CD14-positive monocyte (primary cell): ENCODE results near the gene PRRC2A. TPM values are rescaled to one million over a fixed set of nuclear protein-coding genes. Genes with fewer than 3 reads are reported as not detected.
A peak's percentile ranks its signal among the peaks of the same experiment; 100 is the strongest.

Experiments used
- DNase-seq, 3 donors: peaks; one replicate each; pipeline ENCODE4 v3.0.0-alpha.2; 2011 to 2022
- H2AFZ ChIP-seq: 2 replicates; pipeline ENCODE4 v1.6.0; 2012; ENCODE audit warnings: mild to moderate bottlenecking, low read depth, low read length, inconsistent platforms; ENCODE audit not compliant: insufficient read depth, poor library complexity, severe bottlenecking
- H3K27ac ChIP-seq, 2 donors: 1 replicate in 1 of 2; 2 replicates in 1 of 2; pipeline ENCODE4 v1.5.1; 2012 to 2013; ENCODE audit warnings: low read length in 2 of 2, control low read depth in 1 of 2, inconsistent platforms in 1 of 2, low read depth in 1 of 2, mild to moderate bottlenecking in 1 of 2
- H3K27me3 ChIP-seq, 2 donors: one replicate each; pipeline versions ENCODE4 v1.6.0 to v1.6.1; 2011 to 2013; ENCODE audit warnings: low read length in 2 of 2; ENCODE audit not compliant: control insufficient read depth in 2 of 2, insufficient read depth in 2 of 2
- H3K36me3 ChIP-seq, 2 donors: replicated peaks in 1 of 2; 1 replicate in 1 of 2; 2 replicates in 1 of 2; pipeline versions ENCODE4 v1.5.1 to v1.6.1; 2012 to 2013; ENCODE audit warnings: low read length in 2 of 2, control low read depth in 1 of 2, inconsistent platforms in 1 of 2, mild to moderate bottlenecking in 1 of 2; ENCODE audit not compliant: insufficient read depth in 2 of 2, control insufficient read depth in 1 of 2
- H3K4me1 ChIP-seq, 2 donors: 1 replicate in 1 of 2; 2 replicates in 1 of 2; pipeline versions ENCODE4 v1.5.1 to v1.6.1; 2012 to 2013; ENCODE audit warnings: low read length in 2 of 2, control low read depth in 1 of 2, inconsistent platforms in 1 of 2, mild to moderate bottlenecking in 1 of 2, moderate library complexity in 1 of 2; ENCODE audit not compliant: insufficient read depth in 2 of 2, control insufficient read depth in 1 of 2
- H3K4me2 ChIP-seq: replicated peaks from 2 replicates; pipeline ENCODE3; 2012; ENCODE audit warnings: low read length, moderate library complexity, mild to moderate bottlenecking; ENCODE audit not compliant: poor library complexity, severe bottlenecking; ENCODE audit errors: extremely low read depth
- H3K4me3 ChIP-seq, 3 experiments: fragments of 200-600 bp in 1 of 3; sonication (generic) in 1 of 3; replicated peaks in 1 of 3; 1 replicate in 2 of 3; 2 replicates in 1 of 3; pipeline ENCODE4 v1.5.1; 2011 to 2013; ENCODE audit warnings: low read length in 3 of 3, mild to moderate bottlenecking in 3 of 3, control low read depth in 2 of 3, low read depth in 2 of 3, inconsistent platforms in 1 of 3, moderate library complexity in 1 of 3
- H3K79me2 ChIP-seq: 2 replicates; pipeline ENCODE4 v1.6.0; 2012; ENCODE audit warnings: mild to moderate bottlenecking, control low read depth, inconsistent platforms, low read length, moderate library complexity; ENCODE audit not compliant: insufficient read depth
- H3K9ac ChIP-seq: 2 replicates; pipeline ENCODE4 v1.6.0; 2017; ENCODE audit warnings: low read length, mild to moderate bottlenecking; ENCODE audit not compliant: insufficient read depth, poor library complexity, severe bottlenecking
- H3K9me3 ChIP-seq, 2 donors: replicated peaks in 1 of 2; 1 replicate in 1 of 2; 2 replicates in 1 of 2; pipeline versions ENCODE4 v1.5.1 to v1.6.1; 2012 to 2013; ENCODE audit warnings: low read length in 2 of 2, control low read depth in 1 of 2; ENCODE audit not compliant: control insufficient read depth in 1 of 2, insufficient read depth in 1 of 2
- H4K20me1 ChIP-seq: 2 replicates; pipeline ENCODE4 v1.6.0; 2012; ENCODE audit warnings: mild to moderate bottlenecking, low read length, control low read depth, moderate library complexity; ENCODE audit not compliant: insufficient read depth
- H3K27ac Mint-ChIP-seq, 7 donors: one replicate each; pipeline ENCODE4 v1.8.0; 2020; ENCODE audit warnings: mild to moderate bottlenecking in 7 of 7, mixed read lengths in 7 of 7, moderate library complexity in 6 of 7, inconsistent platforms in 2 of 7
- H3K27me3 Mint-ChIP-seq, 3 donors: one replicate each; pipeline ENCODE4 v1.8.0; 2021 to 2022; ENCODE audit warnings: low read depth in 3 of 3, mild to moderate bottlenecking in 3 of 3, mixed read lengths in 3 of 3, moderate library complexity in 3 of 3, inconsistent platforms in 1 of 3
- H3K36me3 Mint-ChIP-seq, 2 donors: one replicate each; pipeline ENCODE4 v1.8.0; 2020; ENCODE audit warnings: mixed read lengths in 2 of 2, inconsistent platforms in 1 of 2, mild to moderate bottlenecking in 1 of 2
- H3K4me1 Mint-ChIP-seq: one replicate; pipeline ENCODE4 v1.8.0; 2020; ENCODE audit warnings: mild to moderate bottlenecking, mixed read lengths
- H3K4me3 Mint-ChIP-seq, 2 donors: one replicate each; pipeline ENCODE4 v1.8.0; 2020; ENCODE audit warnings: mild to moderate bottlenecking in 2 of 2, mixed read lengths in 2 of 2, moderate library complexity in 1 of 2
- H3K9me3 Mint-ChIP-seq, 7 donors: one replicate each; pipeline ENCODE4 v1.8.0; 2020 to 2022; ENCODE audit warnings: mixed read lengths in 7 of 7, mild to moderate bottlenecking in 6 of 7, moderate library complexity in 6 of 7, inconsistent platforms in 2 of 7
- WGBS: methylation state at CpG from one replicate; pipeline ENCODE4 v1.1.5; 2013; ENCODE audit warnings: missing lambda C conversion rate; ENCODE audit not compliant: insufficient coverage; 5-methylcytosine and 5-hydroxymethylcytosine counted together
- intact Hi-C, 2 donors: fragments of 100-400 bp; cut with micrococcal nuclease; formaldehyde crosslinking; loops; one replicate each; pipeline versions ENCODE4 v1.15.0 to v1.15.1; 2023
- polyA plus RNA-seq, 3 donors: library from polyadenylated mRNA; depleted of rRNA in 1 of 3; unstranded in 2 of 3; stranded (reverse) in 1 of 3; fragments of 300-500 nt in 2 of 3; fragments of >200 nt in 1 of 3; fragmentation: Illumina TruSeq in 2 of 3; gene quantifications; 1 replicate in 2 of 3; 2 replicates in 1 of 3; pipeline ENCODE4 v1.2.3, GENCODE V29; 2012 to 2021
- TF ChIP-seq, protein P1 (sequence below): fragments of 200-600 bp; IDR thresholded peaks from one replicate; pipeline ENCODE4 v1.8.0; 2022; ENCODE audit warnings: antibody characterized with exemption, mild to moderate bottlenecking

Gene PRRC2A
- polyA plus RNA-seq, 3 donors: 1.2 to 76.7 (median 2.3) TPM

DNA sequence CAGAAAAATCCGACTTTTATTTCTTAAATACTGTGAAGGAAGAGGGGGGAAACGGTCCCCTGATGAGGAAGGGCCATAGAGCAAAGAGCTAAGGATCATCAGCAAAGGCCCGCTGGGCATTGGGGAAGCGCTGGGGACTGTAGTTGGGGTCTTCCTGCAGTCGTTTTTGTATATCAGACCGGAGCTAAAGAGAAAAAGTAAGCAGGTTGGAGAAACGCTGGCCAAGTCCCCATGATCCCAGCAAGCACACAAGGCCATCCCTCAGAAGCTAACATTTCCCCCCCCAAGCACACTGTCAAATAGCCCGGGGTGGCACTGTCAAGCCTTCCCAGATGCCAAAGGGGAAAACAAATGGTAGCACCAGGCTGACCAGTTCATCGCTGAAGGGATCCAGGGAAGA lies 18.5 kb downstream of the PRRC2A start:
- H3K4me2 ChIP-seq: no peak overlapping the region
- TF ChIP-seq, protein P1, sequence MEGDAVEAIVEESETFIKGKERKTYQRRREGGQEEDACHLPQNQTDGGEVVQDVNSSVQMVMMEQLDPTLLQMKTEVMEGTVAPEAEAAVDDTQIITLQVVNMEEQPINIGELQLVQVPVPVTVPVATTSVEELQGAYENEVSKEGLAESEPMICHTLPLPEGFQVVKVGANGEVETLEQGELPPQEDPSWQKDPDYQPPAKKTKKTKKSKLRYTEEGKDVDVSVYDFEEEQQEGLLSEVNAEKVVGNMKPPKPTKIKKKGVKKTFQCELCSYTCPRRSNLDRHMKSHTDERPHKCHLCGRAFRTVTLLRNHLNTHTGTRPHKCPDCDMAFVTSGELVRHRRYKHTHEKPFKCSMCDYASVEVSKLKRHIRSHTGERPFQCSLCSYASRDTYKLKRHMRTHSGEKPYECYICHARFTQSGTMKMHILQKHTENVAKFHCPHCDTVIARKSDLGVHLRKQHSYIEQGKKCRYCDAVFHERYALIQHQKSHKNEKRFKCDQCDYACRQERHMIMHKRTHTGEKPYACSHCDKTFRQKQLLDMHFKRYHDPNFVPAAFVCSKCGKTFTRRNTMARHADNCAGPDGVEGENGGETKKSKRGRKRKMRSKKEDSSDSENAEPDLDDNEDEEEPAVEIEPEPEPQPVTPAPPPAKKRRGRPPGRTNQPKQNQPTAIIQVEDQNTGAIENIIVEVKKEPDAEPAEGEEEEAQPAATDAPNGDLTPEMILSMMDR: no peak
- peak overlapping the region in 1 of 2 donors; percentile 7 for H3K27ac ChIP-seq
- H3K79me2 ChIP-seq: peaks cover 5% of the 10 kb centered on the region
- 80% methylated on average over 4 of the region's 9 CpGs for WGBS
- Mint-ChIP-seq H3K27me3 (no peaks in the 10 kb centered on the region), H3K4me3 (no peak overlapping the region), H3K9me3 (no peaks in the 10 kb centered on the region), H3K4me1 (no peaks in the 10 kb centered on the region), H3K27ac (peak overlapping the region in 1 of 7 donors; percentile 3), H3K36me3 (peaks cover 85 to 97% of the 10 kb centered on the region in 2 donors)
- no peak overlapping the region for H3K4me3 ChIP-seq
- H3K36me3 ChIP-seq: peaks cover 94 to 99% of the 10 kb centered on the region in 2 donors
- H3K27me3 ChIP-seq: no peaks in the 10 kb centered on the region
- H3K9me3 ChIP-seq: no peaks in the 10 kb centered on the region
- intact Hi-C loops: no loop called here
- no peaks in the 10 kb centered on the region for H3K4me1 ChIP-seq
- peaks cover 89% of the 10 kb centered on the region for H4K20me1 ChIP-seq
- no peak for DNase-seq
- H2AFZ ChIP-seq: no peak overlapping the region
- H3K9ac ChIP-seq: no peak overlapping the region

DNA sequence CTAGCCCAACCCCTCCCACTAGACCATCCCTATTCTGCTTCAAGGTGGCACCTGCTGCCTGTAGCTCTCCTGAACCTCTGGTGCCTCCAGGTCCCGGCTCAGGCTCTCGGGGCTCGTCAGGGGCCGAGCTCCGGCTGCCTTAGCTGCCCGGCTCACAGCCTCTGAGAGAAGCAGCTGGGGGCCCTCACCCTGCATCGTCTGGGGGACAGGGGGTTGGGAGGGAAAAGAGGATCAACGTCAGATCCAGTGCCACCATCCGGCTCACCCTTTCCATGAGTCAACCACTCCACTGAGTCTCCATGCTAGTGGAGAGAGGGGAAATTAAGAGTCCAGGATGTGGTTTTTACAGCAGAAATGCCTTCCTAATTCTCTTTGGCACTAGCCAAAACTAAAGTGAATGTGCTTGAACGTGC lies 18.9 kb downstream of the PRRC2A start:
- WGBS: 70% methylated on average over 4 of the region's 10 CpGs
- no peak for DNase-seq
- no peaks in the 10 kb centered on the region for H3K4me1 Mint-ChIP-seq
- Histone ChIP-seq H3K4me3 (no peak overlapping the region), H3K4me2 (no peak overlapping the region), H3K79me2 (peaks cover 5% of the 10 kb centered on the region), H3K27ac (peak overlapping the region in 1 of 2 donors; percentile 7), H3K9ac (no peak overlapping the region), H3K9me3 (no peaks in the 10 kb centered on the region), H4K20me1 (peaks cover 90% of the 10 kb centered on the region), H3K27me3 (no peaks in the 10 kb centered on the region), H3K4me1 (no peaks in the 10 kb centered on the region), H3K36me3 (peaks cover 94 to 99% of the 10 kb centered on the region in 2 donors), H2AFZ (no peak overlapping the region)
- H3K4me3 Mint-ChIP-seq: no peak overlapping the region
- intact Hi-C loops: no loop called here
- H3K27ac Mint-ChIP-seq: peak overlapping the region in 4 of 7 donors; percentile 10 to 80 (median 44)
- H3K36me3 Mint-ChIP-seq: peaks cover 82 to 97% of the 10 kb centered on the region in 2 donors
- H3K9me3 Mint-ChIP-seq: no peaks in the 10 kb centered on the region
- TF ChIP-seq, protein P1: no peak
- no peaks in the 10 kb centered on the region for H3K27me3 Mint-ChIP-seq
